ENCODE results near the gene TBC1D2B.

TBC1D2B gene

DNA sequence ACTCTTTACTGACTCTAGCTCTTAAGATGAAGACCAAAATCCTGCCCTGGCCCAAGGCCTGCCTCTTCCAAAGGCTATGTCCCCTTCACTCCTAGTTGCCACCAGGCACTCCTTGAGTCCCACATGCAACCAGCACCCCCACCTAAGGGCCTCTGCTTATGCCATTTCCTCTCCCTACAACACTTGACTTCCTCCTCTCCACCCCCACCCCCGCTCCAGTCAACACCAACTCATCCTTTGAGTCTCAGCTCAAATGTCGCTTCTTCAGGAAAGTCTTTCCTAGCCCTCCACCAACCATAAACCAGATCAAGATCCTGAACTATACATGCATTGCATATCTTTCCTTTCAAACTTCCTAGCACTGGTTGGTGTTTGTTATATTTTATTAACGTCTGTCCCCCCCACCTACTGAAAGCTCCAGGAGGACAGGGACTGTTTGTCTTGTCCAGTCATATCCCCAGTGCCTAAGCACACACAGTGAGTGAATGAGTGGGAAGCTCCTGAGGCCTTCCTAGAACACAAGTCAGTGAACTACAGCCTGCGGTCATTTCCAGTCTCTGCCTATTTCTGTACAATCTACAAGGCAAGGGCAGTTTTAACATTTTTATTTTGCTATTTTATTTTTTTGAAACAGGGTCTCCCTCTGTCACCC, 7.3 kb downstream of the TBC1D2B start:
- Histone ChIP-seq H3K4me3 (ENCODE audit: low read depth in 1 of 2, low read length in 1 of 2) (peak overlapping the region; percentile 28 to 35), H3K27me3 (no peaks in the 10 kb centered on the region), H3K9me3 (no peaks in the 10 kb centered on the region), H3K4me1 (ENCODE audit: control insufficient read depth in 1 of 2, insufficient read depth in 1 of 2, low read depth in 1 of 2, low read length in 1 of 2) (peaks cover 92 to 99% of the 10 kb centered on the region in 2 experiments), H3K36me3 (no peaks in the 10 kb centered on the region), H3K27ac (peak overlapping the region; percentile 85)
- TF ChIP-seq, protein P1, sequence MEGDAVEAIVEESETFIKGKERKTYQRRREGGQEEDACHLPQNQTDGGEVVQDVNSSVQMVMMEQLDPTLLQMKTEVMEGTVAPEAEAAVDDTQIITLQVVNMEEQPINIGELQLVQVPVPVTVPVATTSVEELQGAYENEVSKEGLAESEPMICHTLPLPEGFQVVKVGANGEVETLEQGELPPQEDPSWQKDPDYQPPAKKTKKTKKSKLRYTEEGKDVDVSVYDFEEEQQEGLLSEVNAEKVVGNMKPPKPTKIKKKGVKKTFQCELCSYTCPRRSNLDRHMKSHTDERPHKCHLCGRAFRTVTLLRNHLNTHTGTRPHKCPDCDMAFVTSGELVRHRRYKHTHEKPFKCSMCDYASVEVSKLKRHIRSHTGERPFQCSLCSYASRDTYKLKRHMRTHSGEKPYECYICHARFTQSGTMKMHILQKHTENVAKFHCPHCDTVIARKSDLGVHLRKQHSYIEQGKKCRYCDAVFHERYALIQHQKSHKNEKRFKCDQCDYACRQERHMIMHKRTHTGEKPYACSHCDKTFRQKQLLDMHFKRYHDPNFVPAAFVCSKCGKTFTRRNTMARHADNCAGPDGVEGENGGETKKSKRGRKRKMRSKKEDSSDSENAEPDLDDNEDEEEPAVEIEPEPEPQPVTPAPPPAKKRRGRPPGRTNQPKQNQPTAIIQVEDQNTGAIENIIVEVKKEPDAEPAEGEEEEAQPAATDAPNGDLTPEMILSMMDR (IDR thresholded peaks at IDR 0.05), result no peak

- no peaks in the 10 kb centered on the region for H3K36me3 ChIP-seq
- peaks cover 92 to 99% of the 10 kb centered on the region in 2 experiments for H3K4me1 ChIP-seq (ENCODE audit: control insufficient read depth in 1 of 2, insufficient read depth in 1 of 2, low read depth in 1 of 2, low read length in 1 of 2)
- TF ChIP-seq, protein P1 (IDR thresholded peaks at IDR 0.05), result no peak
- no peaks in the 10 kb centered on the region for H3K9me3 ChIP-seq
- H3K27me3 ChIP-seq, result no peaks in the 10 kb centered on the region
- H3K4me3 ChIP-seq (ENCODE audit: low read depth in 1 of 2, low read length in 1 of 2), result peak overlapping the region; percentile 28 to 35
- H3K27ac ChIP-seq, result peak overlapping the region; percentile 85
Observed at GRCh38 chr15:78069462-78070029, 8.0 kb downstream of the TBC1D2B start.

DNA sequence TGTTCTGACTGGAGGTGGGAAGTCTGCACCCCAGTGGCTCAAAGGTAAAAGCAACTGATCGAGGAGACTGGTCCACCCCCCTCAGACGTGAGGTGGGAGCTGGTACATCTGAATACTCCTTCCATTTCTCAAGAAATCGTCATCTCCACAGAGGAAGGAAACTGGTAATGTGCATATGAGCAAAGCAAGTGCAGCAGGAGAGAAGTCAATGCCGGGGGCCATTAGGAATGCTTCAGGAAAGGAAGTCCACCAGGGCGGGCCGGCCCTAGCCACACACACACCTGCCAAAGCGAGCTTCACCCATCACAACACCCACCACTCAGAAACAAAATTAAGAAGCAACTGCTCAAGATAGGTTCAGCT, 8.5 kb downstream of the TBC1D2B start:
- peak overlapping the region; percentile 28 to 35 for H3K4me3 ChIP-seq (ENCODE audit: low read depth in 1 of 2, low read length in 1 of 2)

DNA sequence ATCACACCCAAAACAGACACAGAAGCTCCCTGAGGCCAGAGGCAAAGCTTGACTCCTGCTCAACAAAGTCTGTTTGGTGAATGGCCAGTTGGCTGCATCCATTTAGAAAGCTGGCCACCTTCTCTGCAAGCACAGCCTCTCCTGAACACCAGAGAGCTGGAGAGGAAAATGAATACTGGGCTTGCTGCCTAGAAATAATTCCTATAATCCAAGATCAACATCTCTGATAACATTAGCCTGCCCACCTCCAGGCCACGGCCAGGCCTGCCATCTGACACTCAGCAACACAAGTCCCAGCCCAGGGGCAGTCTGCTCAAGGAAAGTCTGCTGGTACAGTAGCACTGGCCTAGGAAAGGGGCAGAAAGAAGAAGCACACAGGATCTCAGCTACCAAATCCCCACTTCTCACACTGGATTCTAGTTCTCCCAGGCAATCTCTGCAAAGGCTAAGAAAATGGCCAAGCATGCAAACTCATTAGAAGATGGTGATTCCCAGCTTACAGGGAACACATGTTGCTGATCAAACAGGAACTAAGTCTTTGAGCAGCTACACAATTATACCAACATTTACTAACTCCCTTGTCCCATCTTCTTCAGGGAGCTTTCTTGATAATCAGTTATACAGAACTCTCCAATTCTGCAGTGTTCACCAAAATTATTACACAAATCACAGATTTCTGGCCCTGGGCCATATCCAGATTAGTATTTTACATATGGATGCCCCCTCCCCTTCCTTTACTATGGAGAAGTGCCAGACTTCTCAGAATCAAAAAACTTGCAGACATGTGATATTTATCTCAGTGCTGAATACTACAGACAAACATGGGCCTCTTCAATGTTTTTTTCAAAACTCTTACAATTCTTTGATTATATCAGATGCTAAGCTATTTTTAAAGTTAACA, 9.9 kb downstream of the TBC1D2B start:
- H3K36me3 ChIP-seq, result no peaks in the 10 kb centered on the region
- TF ChIP-seq, protein P1 (IDR thresholded peaks at IDR 0.05), result no peak
- no peak overlapping the region for H3K4me3 ChIP-seq (ENCODE audit: low read depth in 1 of 2, low read length in 1 of 2)
- no peaks in the 10 kb centered on the region for H3K27me3 ChIP-seq
- no peaks in the 10 kb centered on the region for H3K9me3 ChIP-seq
- H3K27ac ChIP-seq, result peak overlapping the region; percentile 85
- peaks cover 99 to 100% of the 10 kb centered on the region in 2 experiments for H3K4me1 ChIP-seq (ENCODE audit: control insufficient read depth in 1 of 2, insufficient read depth in 1 of 2, low read depth in 1 of 2, low read length in 1 of 2)

More for the DNA sequence above, 8.5 kb downstream of the TBC1D2B start:
- peaks cover 95 to 99% of the 10 kb centered on the region in 2 experiments for H3K4me1 ChIP-seq (ENCODE audit: control insufficient read depth in 1 of 2, insufficient read depth in 1 of 2, low read depth in 1 of 2, low read length in 1 of 2)
- TF ChIP-seq, protein P1 (IDR thresholded peaks at IDR 0.05), result no peak
- H3K9me3 ChIP-seq, result no peaks in the 10 kb centered on the region
- H3K36me3 ChIP-seq, result no peaks in the 10 kb centered on the region
- no peaks in the 10 kb centered on the region for H3K27me3 ChIP-seq
- peak overlapping the region; percentile 85 for H3K27ac ChIP-seq

DNA sequence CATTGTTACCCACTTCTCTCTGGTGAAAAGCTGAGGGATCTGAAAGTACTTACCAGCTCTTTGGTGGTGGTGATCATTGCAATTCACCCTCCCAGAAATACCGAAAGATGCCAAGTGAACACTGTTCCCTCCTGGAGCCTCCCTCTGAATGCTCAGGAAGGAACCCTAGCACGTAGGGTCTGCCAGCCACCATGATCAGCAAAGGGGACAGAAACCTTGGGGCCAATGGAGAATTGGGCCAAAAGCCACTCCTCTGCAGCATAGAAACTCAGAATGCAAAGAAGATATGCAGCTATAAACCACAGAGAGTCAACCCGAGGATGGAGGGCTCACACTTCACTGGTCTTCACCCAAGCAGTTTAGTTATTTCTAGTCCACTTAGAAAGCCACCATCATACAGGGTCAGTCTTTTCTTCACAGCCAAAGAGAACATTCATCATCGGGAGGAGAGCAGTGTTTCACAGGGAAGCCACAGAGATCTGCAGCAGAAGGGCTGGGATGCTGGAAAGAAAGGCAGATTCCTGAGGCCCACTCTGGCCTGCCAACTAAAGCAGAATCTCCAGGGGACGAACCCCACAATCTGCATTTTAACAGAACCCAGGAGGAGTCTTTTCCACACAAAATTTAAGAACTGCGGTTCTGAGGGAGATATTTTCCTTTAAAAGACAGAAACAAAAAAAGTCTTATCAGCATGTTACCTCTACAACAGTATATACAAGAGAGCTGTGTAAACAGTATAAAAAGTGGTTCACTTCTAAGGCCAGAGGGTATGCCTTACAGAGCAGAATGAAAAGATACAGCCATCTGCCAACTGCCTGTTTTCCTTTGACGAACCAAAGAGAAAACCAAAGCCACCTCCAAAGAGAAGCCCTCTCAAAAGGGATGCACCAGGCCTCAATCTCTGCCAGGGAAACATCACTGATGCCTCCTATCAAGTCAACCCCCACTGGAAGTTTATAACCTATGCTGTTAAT, 11.3 kb downstream of the TBC1D2B start:
- peaks cover 96 to 98% of the 10 kb centered on the region in 2 experiments for H3K4me1 ChIP-seq (ENCODE audit: control insufficient read depth in 1 of 2, insufficient read depth in 1 of 2, low read depth in 1 of 2, low read length in 1 of 2)
- H3K9me3 ChIP-seq, result no peaks in the 10 kb centered on the region
- TF ChIP-seq, protein P1 (IDR thresholded peaks at IDR 0.05), result no peak
- no peaks in the 10 kb centered on the region for H3K27me3 ChIP-seq
- H3K27ac ChIP-seq, result peak overlapping the region; percentile 85
- H3K4me3 ChIP-seq (ENCODE audit: low read depth in 1 of 2, low read length in 1 of 2), result no peak overlapping the region
- H3K36me3 ChIP-seq, result no peaks in the 10 kb centered on the region

Data from neutrophil (primary cell).